GM21381 (cell line): ENCODE results near the gene VMP1.
"Not testable (repeated sequence)": the region's sequence is repeated elsewhere in the genome, so short reads cannot be mapped to it uniquely, and the experiment has no call there.

Experiments
- ATAC-seq: cut with Tn5 transposase; IDR thresholded peaks from one replicate; pipeline ENCODE4 v1.9.1; 2021; ENCODE audit warnings: mild to moderate bottlenecking, moderate library complexity; ENCODE audit not compliant: unreplicated experiment

VMP1 gene

GRCh38 chr17:59853919-59854729 is 146.7 kb downstream of the VMP1 start:
- not testable (repeated sequence) for ATAC-seq

GRCh38 chr17:59856859-59857794 is 149.7 kb downstream of the VMP1 start:
- no peak for ATAC-seq

- no peak for ATAC-seq
Observed at GRCh38 chr17:59858167-59858816, 150.8 kb downstream of the VMP1 start.

GRCh38 chr17:59858932-59859331 is 151.5 kb downstream of the VMP1 start:
- no peak for ATAC-seq

- no peak for ATAC-seq
Observed at GRCh38 chr17:59859444-59860025, 152.1 kb downstream of the VMP1 start.

GRCh38 chr17:59863616-59864015 is 156.2 kb downstream of the VMP1 start:
- ATAC-seq, result no peak

- no peak for ATAC-seq
Observed at GRCh38 chr17:59869941-59870218, 162.4 kb downstream of the VMP1 start.

- no peak for ATAC-seq
Observed at GRCh38 chr17:59870482-59870881, 163.0 kb downstream of the VMP1 start.

GRCh38 chr17:59872351-59872750 is 164.9 kb downstream of the VMP1 start:
- no peak for ATAC-seq

GRCh38 chr17:59873414-59873813 is 166.0 kb downstream of the VMP1 start:
- not testable (repeated sequence) for ATAC-seq

- ATAC-seq, result no peak
Observed at GRCh38 chr17:59874376-59874775, 166.9 kb downstream of the VMP1 start.

GRCh38 chr17:59876107-59876506 is 168.7 kb downstream of the VMP1 start:
- ATAC-seq, result no peak

GRCh38 chr17:59877965-59878364 is 170.5 kb downstream of the VMP1 start:
- ATAC-seq, result no peak

- ATAC-seq, result no peak
Observed at GRCh38 chr17:59878624-59879023, 171.2 kb downstream of the VMP1 start.

- ATAC-seq, result no peak
Observed at GRCh38 chr17:59884861-59885260, 177.4 kb downstream of the VMP1 start.

- ATAC-seq, result no peak
Observed at GRCh38 chr17:59888145-59888750, 180.8 kb downstream of the VMP1 start.

- no peak for ATAC-seq
Observed at GRCh38 chr17:59890720-59891119, 183.3 kb downstream of the VMP1 start.
